HFF-Myc (cell line): Measurements from ENCODE around the gene OR6X1.
"Not testable (repeated sequence)": the region's sequence is repeated elsewhere in the genome, so short reads cannot be mapped to it uniquely, and the experiment has no call there.

Experiments used
- DNase-seq: peaks from one replicate; pipeline ENCODE4 v3.0.0-alpha.2; 2011; ENCODE audit warnings: low read depth; ENCODE audit errors: extremely low read depth
- H3K4me3 ChIP-seq: replicated peaks from 2 replicates; pipeline ENCODE4 v1.5.1; 2011; ENCODE audit warnings: low read depth, mild to moderate bottlenecking, control low read depth, low read length
- TF ChIP-seq, protein P1 (sequence below): IDR thresholded peaks from 2 replicates; pipeline ENCODE4 v1.5.1; 2012; ENCODE audit warnings: mild to moderate bottlenecking, low read depth, low read length, control low read depth; ENCODE audit errors: missing control alignments

OR6X1 gene

DNA sequence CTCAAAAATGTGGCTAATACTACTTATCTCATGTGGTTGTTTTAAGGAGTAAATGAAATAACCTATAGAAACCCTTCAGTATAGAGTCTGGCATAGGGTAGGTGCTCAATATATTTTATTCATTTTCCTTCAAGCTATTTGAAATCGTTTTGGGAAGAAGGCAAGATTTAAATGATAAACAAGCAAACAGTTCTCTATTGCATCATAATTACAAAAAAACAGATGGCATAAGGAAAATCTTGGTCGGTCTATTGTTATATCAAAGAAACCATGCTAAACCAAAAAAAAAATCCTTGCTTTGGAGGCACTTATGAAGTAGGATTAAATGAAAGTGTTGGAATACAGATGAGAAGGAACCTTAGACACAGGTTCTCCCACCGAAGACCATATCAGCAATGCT, 17.5 kb downstream of the OR6X1 start:
- no peak overlapping the region for H3K4me3 ChIP-seq
- DNase-seq, result no peak
- TF ChIP-seq, protein P1, sequence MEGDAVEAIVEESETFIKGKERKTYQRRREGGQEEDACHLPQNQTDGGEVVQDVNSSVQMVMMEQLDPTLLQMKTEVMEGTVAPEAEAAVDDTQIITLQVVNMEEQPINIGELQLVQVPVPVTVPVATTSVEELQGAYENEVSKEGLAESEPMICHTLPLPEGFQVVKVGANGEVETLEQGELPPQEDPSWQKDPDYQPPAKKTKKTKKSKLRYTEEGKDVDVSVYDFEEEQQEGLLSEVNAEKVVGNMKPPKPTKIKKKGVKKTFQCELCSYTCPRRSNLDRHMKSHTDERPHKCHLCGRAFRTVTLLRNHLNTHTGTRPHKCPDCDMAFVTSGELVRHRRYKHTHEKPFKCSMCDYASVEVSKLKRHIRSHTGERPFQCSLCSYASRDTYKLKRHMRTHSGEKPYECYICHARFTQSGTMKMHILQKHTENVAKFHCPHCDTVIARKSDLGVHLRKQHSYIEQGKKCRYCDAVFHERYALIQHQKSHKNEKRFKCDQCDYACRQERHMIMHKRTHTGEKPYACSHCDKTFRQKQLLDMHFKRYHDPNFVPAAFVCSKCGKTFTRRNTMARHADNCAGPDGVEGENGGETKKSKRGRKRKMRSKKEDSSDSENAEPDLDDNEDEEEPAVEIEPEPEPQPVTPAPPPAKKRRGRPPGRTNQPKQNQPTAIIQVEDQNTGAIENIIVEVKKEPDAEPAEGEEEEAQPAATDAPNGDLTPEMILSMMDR, result no peak

DNA sequence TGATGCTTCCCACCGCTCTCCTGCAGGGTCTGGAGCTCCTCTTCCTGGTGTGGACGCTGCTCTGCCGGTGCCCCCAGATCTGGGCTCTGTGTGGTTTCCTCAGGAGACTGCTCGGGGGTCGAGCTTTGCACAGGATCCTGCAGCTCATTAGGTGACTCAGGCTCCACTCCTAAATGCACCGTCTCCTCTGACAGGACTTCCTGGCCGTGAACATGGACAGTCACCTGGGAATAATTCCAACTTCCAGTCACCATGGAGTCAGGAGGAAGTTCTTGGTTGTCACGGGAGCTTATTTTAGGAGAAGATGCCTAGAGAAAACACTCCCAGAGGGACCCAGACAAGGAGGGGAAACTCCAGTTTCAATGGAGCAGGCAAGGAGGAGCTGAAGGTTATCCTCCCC, 24.7 kb downstream of the OR6X1 start:
- TF ChIP-seq, protein P1, result no peak

DNA sequence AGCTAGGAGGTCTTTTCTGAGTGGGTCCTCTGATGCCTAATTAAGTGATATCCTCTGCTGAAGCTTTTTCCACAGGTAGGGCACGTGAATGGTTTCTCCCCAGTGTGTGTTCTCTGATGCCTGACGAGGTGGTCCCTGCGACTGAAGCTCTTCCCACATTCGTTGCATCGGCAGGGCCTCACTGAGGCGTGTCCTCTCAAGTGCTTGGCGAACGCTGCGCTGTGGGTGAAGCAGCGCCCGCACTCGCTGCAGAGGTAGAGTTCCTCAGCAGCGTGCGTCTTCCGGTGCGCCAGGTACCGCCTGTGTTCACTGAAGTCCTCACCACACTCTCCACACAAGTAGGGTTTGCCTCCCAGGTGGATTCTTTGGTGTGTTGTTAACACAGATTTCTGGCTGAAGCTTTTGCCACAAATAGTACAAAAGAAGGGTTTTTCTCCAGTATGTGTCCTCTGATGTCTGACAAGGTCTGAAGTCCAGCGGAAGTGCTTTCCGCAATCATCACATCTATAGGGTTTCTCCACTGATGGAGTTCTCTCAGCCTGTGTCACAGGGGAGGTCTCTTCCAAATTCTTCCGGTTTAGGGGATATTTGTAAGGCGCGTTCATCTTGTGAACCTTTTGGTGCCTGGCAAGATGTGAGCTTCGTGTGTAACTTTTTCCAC, 28.2 kb downstream of the OR6X1 start:
- no peak overlapping the region for H3K4me3 ChIP-seq
- TF ChIP-seq, protein P1, result no peak

More for the DNA sequence above, 24.7 kb downstream of the OR6X1 start:
- DNase-seq, result no peak
- H3K4me3 ChIP-seq, result no peak overlapping the region

DNA sequence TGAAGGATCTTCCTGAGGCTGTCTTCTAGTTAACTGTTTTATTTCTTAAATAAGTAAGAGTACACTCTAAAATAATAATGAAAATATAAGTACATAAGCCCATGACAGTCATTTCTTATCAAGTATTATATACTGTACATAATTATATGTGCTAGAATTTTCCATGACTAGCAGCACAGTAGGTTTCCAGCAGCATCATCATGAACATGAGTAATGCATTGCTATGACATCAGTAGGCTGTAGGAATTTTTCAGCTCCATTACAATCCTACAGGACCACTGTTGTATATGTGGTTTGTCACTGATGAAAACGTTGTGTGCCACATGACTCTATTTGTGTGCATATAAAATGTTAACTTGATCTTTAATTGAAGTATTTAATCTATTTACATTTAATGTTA, 34.9 kb downstream of the OR6X1 start:
- DNase-seq, result peak; percentile 14
- TF ChIP-seq, protein P1, result no peak
- H3K4me3 ChIP-seq, result no peak overlapping the region

More for the DNA sequence above, 28.2 kb downstream of the OR6X1 start:
- no peak for DNase-seq

DNA sequence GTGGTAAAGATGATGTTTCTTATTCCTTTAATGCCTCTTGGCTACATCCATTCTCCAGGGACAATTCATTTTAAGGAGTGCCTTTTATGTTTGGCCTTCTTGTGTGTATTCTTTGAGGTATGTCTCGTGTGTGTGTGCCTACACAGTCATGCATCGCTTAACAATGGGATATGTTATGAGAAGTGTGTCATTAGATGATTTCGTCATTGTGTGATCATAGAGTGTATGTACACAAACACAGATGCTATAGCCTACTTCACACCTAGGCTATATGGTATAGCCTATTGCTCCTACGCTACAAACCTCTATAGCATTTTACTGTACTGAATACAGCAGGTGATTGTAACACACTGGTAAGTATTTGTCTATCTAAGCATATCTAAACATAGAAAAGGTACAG, 35.8 kb downstream of the OR6X1 start:
- no peak overlapping the region for H3K4me3 ChIP-seq
- TF ChIP-seq, protein P1, result no peak
- no peak for DNase-seq

DNA sequence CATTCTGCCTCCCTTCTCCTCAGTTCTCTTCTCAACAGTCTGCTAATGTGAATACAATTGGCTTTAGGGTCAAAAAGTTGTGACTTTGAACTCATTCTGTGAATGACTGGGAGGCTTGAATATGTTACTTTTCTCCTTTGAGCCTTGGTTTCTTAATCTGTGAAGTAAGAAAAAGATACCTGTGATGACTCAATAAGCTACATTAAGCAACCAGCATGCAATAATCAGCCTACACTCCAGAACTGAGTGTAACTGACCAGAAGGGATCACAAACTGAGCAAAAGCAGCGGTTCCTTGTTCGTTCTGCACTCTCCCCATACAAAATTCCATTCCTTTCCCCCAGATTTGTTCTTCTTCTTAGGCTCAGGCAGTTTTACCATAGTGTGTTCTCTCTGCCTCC, 36.3 kb downstream of the OR6X1 start:
- TF ChIP-seq, protein P1, result no peak
- no peak overlapping the region for H3K4me3 ChIP-seq
- DNase-seq, result no peak

DNA sequence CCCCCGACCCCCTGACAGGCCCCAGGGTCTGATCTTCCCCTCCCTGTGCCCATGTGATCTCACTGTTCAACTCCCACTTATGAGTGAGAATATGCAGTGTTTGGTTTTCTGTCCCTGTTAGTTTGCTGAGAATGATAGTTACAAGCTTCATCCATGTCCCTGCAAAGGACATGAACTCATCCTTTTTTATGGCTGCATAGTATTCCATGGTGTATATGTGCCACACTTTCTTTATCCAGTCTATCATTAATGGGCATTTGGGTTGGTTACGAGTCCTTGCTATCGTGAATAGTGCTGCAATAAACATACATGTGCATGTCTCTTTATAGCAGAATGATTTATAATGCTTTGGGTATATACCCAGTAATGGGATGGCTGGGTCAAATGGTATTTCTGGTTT, 41.7 kb downstream of the OR6X1 start:
- H3K4me3 ChIP-seq, DNase-seq: not testable (repeated sequence)
